Measurements from ENCODE around the gene HSPBP1.
A peak's percentile ranks its signal among the peaks of the same experiment; 100 is the strongest.

The HSPBP1 gene

GRCh38 chr19:55275851-55276719 is 3.8 kb downstream of the HSPBP1 start:
- DNase-seq (ENCODE audit: low read depth in 2 of 2) = no peak

- DNase-seq (ENCODE audit: low read depth in 2 of 2) = no peak
Measured at GRCh38 chr19:55273978-55274707, 5.8 kb downstream of the HSPBP1 start.

- DNase-seq (ENCODE audit: low read depth in 2 of 2) = no peak
Measured at GRCh38 chr19:55272142-55272541, 7.8 kb downstream of the HSPBP1 start.

- no peak for DNase-seq (ENCODE audit: low read depth in 2 of 2)
Measured at GRCh38 chr19:55270172-55270942, 9.6 kb downstream of the HSPBP1 start.

- DNase-seq (ENCODE audit: low read depth in 2 of 2) = no peak
Measured at GRCh38 chr19:55269299-55269698, 10.6 kb downstream of the HSPBP1 start.

GRCh38 chr19:55266840-55267239 is 13.1 kb downstream of the HSPBP1 start:
- DNase-seq (ENCODE audit: low read depth in 2 of 2) = no peak

GRCh38 chr19:55266404-55266803 is 13.5 kb downstream of the HSPBP1 start:
- DNase-seq (ENCODE audit: low read depth in 2 of 2) = no peak

- DNase-seq (ENCODE audit: low read depth in 2 of 2) = no peak
Measured at GRCh38 chr19:55265723-55266386, 14.1 kb downstream of the HSPBP1 start.

- DNase-seq (ENCODE audit: low read depth in 2 of 2) = no peak
Measured at GRCh38 chr19:55265173-55265572, 14.7 kb downstream of the HSPBP1 start.

GRCh38 chr19:55264531-55264930 is 15.4 kb downstream of the HSPBP1 start:
- DNase-seq (ENCODE audit: low read depth in 2 of 2) = no peak

GRCh38 chr19:55262359-55262758 is 17.6 kb downstream of the HSPBP1 start:
- DNase-seq (ENCODE audit: low read depth in 2 of 2) = no peak

- no peak for DNase-seq (ENCODE audit: low read depth in 2 of 2)
Measured at GRCh38 chr19:55261671-55262126, 18.2 kb downstream of the HSPBP1 start.

- DNase-seq (ENCODE audit: low read depth in 2 of 2) = no peak
Measured at GRCh38 chr19:55259540-55260210, 20.2 kb downstream of the HSPBP1 start.

- peak; percentile 100 for DNase-seq (ENCODE audit: low read depth in 2 of 2)
Measured at GRCh38 chr19:55258828-55259539, 20.9 kb downstream of the HSPBP1 start, which contains the start of gene PPP6R1. TSS of gene PPP6R1 (minus strand) at chr19:55259017. CDS start at chr19:55247103, 11,914 bp downstream.

GRCh38 chr19:55258476-55258827 is 21.5 kb downstream of the HSPBP1 start:
- no peak for DNase-seq (ENCODE audit: low read depth in 2 of 2)

- DNase-seq (ENCODE audit: low read depth in 2 of 2) = no peak
Measured at GRCh38 chr19:55257461-55258420, 22.2 kb downstream of the HSPBP1 start.

GRCh38 chr19:55256562-55257460 is 23.1 kb downstream of the HSPBP1 start:
- DNase-seq (ENCODE audit: low read depth in 2 of 2) = no peak

All from fibroblast of skin of left quadriceps (primary cell).